NCI-H146 treated with DMSO at 0.1 percent for 48 hours (cell line): ENCODE measurements around the gene SETD5.

Source experiments
- DNase-seq: peaks from one replicate; lab custom pipeline; 2025; ENCODE audit not compliant: unreplicated experiment; lab: John Stamatoyannopoulos, UW

Gene SETD5, protein sequence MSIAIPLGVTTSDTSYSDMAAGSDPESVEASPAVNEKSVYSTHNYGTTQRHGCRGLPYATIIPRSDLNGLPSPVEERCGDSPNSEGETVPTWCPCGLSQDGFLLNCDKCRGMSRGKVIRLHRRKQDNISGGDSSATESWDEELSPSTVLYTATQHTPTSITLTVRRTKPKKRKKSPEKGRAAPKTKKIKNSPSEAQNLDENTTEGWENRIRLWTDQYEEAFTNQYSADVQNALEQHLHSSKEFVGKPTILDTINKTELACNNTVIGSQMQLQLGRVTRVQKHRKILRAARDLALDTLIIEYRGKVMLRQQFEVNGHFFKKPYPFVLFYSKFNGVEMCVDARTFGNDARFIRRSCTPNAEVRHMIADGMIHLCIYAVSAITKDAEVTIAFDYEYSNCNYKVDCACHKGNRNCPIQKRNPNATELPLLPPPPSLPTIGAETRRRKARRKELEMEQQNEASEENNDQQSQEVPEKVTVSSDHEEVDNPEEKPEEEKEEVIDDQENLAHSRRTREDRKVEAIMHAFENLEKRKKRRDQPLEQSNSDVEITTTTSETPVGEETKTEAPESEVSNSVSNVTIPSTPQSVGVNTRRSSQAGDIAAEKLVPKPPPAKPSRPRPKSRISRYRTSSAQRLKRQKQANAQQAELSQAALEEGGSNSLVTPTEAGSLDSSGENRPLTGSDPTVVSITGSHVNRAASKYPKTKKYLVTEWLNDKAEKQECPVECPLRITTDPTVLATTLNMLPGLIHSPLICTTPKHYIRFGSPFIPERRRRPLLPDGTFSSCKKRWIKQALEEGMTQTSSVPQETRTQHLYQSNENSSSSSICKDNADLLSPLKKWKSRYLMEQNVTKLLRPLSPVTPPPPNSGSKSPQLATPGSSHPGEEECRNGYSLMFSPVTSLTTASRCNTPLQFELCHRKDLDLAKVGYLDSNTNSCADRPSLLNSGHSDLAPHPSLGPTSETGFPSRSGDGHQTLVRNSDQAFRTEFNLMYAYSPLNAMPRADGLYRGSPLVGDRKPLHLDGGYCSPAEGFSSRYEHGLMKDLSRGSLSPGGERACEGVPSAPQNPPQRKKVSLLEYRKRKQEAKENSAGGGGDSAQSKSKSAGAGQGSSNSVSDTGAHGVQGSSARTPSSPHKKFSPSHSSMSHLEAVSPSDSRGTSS (N-terminal part only)

GRCh38 chr3:9397332-9397905 lies at the start of gene SETD5:
TSS of gene SETD5 (plus strand) at chr3:9397615. CDS start at chr3:9428939, 31,324 bp downstream.
- DNase-seq, result peak; percentile 65

- DNase-seq, result no peak
Measured at GRCh38 chr3:9347887-9348286, 49.5 kb upstream of the SETD5 start.

DNA sequence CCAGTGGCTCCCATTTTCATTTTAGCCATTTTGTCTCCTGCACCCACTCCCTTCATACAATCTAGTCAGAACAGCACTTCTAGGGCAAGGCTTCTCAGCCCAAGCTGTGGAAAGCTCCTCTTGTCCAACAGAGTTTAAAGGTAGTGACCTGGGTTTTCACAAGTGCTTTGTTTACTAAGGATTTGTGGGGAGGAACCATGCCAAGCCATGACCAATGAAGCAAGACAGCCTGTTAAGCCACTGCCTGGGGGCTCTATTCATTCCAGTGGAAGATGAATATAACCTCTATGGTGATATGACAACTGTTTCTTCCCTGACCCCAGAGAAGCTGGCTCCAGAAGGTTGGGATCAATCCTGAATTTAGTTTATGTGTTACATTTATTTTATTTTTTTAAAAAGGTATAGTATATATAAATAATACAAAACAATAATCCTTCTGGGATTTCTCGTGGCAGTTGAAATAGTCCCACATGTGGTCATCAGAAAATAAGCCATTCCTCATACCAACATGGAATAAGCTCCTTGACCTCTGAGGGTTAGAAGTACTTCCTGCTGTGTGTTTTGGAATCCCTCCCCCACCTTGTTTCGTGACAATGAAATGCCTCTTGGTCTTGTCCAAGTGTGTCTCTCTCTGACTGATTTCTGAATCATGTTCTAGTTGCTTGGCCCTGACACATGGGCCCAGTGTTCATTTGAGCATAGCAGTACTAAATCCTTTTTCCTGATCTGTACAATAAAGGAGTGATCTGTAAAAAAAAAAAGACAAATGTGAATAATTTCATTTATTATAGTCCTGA lies 47.9 kb upstream of the SETD5 start:
- DNase-seq, result no peak

DNA sequence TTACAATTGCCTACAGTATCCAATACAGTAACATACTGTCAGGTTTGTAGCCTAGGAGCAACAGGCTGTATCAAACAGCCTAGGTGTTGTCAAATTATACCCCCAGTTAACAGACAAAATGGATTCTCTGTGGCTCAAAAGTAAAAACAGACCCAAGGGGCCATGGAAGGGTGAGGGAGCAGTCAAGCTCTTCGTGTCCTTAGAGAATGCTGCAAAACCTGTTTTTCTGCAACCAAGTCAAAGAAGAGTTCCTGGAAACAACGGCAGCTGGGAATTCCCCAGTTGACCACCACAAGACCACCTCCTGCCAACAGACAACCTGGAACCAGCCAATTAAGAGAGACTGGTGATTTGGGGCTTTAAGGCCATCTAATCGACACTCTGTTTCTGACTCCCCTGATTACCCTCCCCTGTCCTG lies 45.7 kb upstream of the SETD5 start:
- DNase-seq, result no peak

DNA sequence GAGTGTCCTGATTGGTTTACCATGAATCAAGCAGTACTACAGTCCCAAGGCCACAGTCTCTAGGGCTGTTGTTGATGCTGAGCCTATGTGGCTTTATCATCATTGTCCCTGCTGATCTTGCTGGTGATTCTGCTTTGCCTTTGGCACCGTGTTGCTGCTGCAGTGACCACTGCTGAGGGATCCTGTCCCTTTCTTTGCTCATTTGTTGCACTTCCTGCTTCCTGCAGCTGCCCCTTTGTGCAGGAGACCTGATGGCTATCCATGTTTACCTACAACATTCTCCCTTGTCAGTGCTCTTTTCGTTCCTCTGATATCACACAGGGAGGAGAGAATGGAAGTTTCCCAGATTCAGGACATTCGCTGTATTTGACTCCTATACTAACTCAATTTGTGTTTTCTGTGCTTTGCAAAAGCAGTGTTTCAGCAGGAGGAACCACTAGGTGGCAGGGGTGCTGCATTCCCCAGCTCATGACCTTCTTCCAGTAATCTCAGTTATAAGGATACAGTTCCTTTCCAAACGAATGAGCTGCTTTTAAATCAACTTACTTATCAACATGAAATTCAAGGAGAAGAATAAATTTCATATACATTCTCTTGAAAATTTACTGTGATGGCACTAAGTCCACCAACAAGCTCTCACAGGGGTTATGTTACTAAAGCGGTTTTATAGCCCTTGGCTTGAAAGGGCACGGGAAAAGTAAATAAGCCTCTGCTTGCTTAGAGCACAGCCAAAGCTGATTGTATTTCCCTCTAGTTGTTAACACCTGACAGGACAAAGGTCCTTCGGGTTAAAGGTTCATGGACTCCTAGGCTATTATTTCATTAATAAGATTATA lies 44.3 kb upstream of the SETD5 start:
- DNase-seq, result peak; percentile 73

GRCh38 chr3:9361691-9362388 lies 35.6 kb upstream of the SETD5 start:
- DNase-seq, result no peak

GRCh38 chr3:9362731-9363530 lies 34.5 kb upstream of the SETD5 start, which contains the start of gene THUMPD3:
TSS of gene THUMPD3 (plus strand) at chr3:9363054. CDS start at chr3:9365069, 2,015 bp downstream.
- DNase-seq, result peak; percentile 66

DNA sequence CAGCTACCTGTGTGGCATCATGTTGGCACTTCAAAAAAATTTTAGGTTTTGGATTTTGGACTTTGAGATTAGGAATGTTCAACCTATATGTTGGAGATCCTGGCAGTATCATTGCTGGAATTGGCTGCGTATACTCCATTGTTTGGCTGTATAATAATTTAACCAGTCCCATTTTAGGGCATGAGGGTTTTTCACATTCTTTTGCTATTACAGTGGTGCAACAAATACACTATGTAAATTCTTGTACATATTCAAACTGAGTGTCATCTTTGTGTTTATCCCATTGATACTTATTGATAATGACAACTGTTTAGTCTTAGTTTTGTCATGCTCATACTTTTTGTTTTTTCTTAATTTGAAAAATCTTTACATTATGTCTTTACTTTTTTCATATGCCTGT lies 27.9 kb upstream of the SETD5 start:
- no peak for DNase-seq

DNA sequence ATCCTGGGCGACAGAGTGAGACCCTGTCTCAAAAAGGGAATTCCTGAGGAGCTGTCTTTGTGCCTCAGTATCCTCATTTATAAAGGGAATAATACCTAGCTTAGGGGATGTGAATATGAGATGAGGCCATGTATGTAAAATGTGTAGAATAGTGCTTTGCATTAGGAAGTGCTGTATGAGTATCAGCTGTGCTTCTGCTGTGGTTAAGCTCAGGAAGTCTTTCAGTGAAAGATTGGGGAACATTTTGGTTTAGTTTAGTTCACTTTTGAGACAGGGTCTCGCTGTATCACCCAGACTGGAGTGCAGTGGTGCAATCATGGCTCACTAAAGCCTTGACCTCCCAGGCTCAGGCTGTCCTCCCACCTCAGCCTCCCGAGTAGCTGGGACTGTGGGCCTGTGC lies 23.9 kb upstream of the SETD5 start:
- no peak for DNase-seq

GRCh38 chr3:9377981-9378380 lies 19.4 kb upstream of the SETD5 start:
- DNase-seq, result no peak

GRCh38 chr3:9379327-9379726 lies 18.1 kb upstream of the SETD5 start:
- DNase-seq, result no peak

DNA sequence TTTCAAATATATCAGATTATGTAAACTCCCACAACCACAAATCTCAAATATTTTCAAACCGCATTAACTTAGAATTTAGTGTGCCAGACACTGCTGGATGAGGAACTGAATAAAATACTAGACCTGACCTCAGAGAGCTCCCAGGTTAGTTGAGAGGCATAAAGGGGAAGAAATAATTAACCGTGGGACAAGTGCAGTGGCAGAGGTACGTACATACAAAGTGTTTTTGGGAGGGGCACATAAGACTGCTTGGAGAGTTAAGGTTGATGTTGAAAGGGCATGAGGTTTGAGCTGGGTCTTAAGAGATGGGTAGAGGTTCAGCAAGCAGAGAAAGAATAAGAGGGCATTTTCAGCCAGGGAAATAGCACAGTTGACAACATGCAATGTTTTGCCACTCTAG lies 17.4 kb upstream of the SETD5 start:
- DNase-seq, result no peak

DNA sequence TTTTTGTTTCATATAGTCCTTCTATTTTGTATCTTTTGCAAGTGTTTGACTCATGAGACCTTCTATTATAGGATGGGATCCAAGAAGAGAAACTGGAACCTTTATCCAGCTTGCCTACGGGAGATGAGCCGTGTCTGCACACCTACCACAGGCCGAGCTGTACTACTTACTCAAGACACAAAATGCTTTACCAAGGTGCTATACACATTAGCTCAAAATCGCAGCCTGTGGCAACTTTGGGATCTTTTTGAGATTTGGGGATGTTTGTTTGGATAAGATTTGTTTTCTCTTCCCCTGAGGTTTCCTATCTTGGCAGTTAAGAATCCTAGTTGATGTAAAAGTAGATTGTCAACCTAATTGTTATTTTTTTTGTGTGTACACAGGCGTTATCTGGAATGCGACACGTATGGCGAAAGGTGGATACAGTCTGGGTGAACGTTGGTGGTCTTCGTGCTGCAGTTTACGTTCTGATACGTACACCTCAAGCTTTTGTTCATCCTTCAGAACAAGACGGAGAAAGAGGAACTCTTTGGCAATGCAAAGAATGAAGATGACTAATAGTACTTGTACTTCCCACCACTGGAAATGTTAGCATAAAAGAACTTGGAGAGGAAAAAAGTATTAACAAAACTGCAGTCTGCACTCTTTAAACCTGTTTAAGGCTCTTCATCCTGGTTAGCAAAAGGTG lies 13.1 kb upstream of the SETD5 start:
- no peak for DNase-seq

DNA sequence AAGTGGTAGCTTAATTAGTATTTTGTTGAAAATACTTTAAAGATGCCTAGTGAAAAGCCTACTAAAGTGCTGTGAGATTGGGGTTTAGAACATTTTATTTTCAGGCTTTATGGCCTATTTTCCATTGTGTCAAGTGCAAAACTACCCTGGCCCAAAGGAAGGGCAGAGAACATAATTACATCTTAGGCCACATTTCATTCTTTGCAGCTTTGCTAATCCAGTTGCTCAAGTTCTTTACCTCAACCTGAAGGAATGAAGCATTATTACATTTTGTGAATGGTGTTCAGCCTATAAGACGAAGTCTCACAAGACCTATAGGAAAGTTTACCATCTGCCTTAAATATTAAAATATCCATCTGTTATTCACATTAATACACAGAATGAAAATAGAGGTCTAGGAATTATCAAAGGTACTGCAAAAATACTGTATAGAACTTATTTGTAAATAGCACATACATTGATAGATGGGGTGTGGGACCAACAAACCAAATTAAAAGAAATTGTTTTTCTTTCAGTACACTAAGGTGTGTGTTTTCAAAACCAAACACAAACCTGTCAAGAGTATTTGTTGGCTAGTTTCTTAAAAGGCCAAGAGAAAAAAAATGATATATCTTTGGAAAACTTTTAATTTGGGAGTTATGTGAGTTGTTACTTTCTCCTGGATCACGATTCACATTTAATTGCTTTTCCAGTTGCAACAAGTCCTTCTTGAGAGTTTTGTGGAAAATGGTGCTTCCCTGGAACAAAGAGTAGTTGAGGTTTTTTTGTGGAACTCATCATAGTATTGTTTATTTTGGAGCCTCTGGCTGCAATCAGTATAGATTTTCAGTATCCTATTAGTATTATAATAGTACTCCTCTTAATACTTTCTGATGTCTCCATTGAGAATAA lies 12.0 kb upstream of the SETD5 start:
- no peak for DNase-seq

GRCh38 chr3:9386078-9386459 lies 11.3 kb upstream of the SETD5 start:
- no peak for DNase-seq
